BLaER1 treated with 17β-estradiol and CSF1 and Interleukin-3, amounts not matched to agents 10 nM and 100 nM (cell line): Measurements from ENCODE around the gene GRID1.

Experiments used
- H3K27ac ChIP-seq, 11 experiments: shearing (Covaris generic); formaldehyde crosslinking; 2 replicates each; pipeline ENCODE4 v1.8.1; 2022
- H3K27me3 ChIP-seq, 11 experiments: shearing (Covaris generic); formaldehyde crosslinking; 2 replicates each; pipeline ENCODE4 v1.8.1; 2022
- H3K36me3 ChIP-seq, 11 experiments: shearing (Covaris generic); formaldehyde crosslinking; 2 replicates each; pipeline ENCODE4 v1.8.1; 2022
- H3K4me1 ChIP-seq, 10 experiments: shearing (Covaris generic); formaldehyde crosslinking; 2 replicates each; pipeline ENCODE4 v1.8.1; 2022
- H3K4me2 ChIP-seq, 11 experiments: shearing (Covaris generic); formaldehyde crosslinking; 2 replicates each; pipeline ENCODE4 v1.8.1; 2022
- H3K4me3 ChIP-seq, 10 experiments: shearing (Covaris generic); formaldehyde crosslinking; 2 replicates each; pipeline ENCODE4 v1.8.1; 2022
- H3K9ac ChIP-seq, 11 experiments: shearing (Covaris generic); formaldehyde crosslinking; 2 replicates each; pipeline ENCODE4 v1.8.1; 2022
- H3K9me3 ChIP-seq, 11 experiments: shearing (Covaris generic); formaldehyde crosslinking; replicated peaks in 1 of 11; 2 replicates each; pipeline ENCODE4 v1.8.1; 2022
- H4K20me1 ChIP-seq, 11 experiments: shearing (Covaris generic); formaldehyde crosslinking; 2 replicates each; pipeline ENCODE4 v1.8.1; 2022
- Cebpa-rat ChIP-seq, 11 experiments: shearing (Covaris generic); IDR thresholded peaks; 2 replicates each; pipeline ENCODE4 v1.8.1; 2022

The GRID1 gene

DNA sequence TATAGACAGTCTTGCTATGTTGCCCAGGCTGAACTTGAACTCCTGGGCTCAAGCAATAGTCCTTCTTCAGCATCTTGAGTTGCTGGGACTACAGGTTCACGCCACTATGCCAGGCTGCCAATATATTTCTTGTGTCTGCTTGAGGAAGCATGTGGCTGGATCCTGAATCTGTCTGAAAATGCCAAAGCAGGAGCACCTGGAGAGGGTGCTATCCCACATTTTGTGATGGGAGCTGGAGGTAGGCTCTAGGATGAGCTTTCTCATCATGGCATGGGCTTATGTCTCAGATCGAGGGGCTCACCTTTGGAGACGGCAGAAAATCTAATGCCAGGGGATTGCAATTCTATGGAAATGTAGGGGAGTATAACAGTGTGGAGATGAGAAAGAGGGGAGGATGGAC, 744.2 kb downstream of the GRID1 start:
- TF ChIP-seq Cebpa-rat (IDR thresholded peaks at IDR 0.05) = no peak
- Histone ChIP-seq H3K36me3 (no peaks in the 10 kb centered on the region), H3K27ac (no peak overlapping the region), H3K9me3 (no peaks in the 10 kb centered on the region), H3K9ac (no peak overlapping the region), H3K4me2 (no peak overlapping the region), H3K27me3 (no peaks in the 10 kb centered on the region), H4K20me1 (no peaks in the 10 kb centered on the region), H3K4me3 (no peak overlapping the region), H3K4me1 (peaks cover 0 to 14% (median 11%) of the 10 kb centered on the region in 10 experiments; a peak in 13 of 20 replicates)

DNA sequence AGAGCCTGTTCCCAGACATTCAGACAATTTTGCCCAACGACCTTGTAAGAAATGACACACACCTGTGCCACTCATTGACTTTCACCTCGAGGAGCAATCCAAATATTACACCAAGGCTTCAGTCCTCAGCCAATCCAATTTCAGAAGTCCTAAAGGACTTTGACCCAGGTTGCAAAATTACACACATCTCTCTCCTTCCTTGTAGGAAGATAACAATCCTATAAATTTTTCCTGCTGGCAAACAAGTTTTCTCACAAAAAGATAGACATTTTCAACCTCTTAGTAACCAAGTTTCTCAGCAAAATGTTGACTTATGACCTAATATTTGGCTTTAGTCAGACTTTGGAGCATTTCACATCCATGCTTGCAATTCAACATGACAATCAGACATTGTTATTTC, 745.0 kb downstream of the GRID1 start:
- TF ChIP-seq Cebpa-rat (IDR thresholded peaks at IDR 0.05) = no peak
- H3K4me3 ChIP-seq = no peak overlapping the region
- H3K4me2 ChIP-seq = no peak overlapping the region
- no peaks in the 10 kb centered on the region for H4K20me1 ChIP-seq
- H3K27ac ChIP-seq = no peak overlapping the region
- H3K9me3 ChIP-seq = no peaks in the 10 kb centered on the region
- peaks cover 0 to 14% (median 11%) of the 10 kb centered on the region in 10 experiments; a peak in 13 of 20 replicates for H3K4me1 ChIP-seq
- H3K36me3 ChIP-seq = no peaks in the 10 kb centered on the region
- no peak overlapping the region for H3K9ac ChIP-seq
- H3K27me3 ChIP-seq = no peaks in the 10 kb centered on the region

DNA sequence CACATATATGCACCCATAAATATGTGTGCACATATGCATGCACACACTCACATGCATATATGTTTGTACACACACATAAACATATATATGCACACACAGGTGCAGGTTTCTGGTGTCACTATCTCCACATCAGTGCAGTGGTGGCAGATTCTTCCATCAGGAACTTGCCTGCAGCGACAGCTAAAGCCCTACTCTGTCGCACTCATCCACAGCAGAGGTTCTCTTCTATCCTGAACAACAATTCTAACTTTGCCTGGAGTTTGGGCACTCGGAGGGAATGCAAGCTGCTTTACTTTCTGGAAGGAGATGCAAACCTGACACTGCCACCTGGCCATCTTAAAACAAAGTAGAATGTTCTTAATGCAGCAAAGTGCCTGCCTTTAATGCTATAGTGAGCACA, 745.8 kb downstream of the GRID1 start:
- H3K27ac ChIP-seq = no peak overlapping the region
- no peak for TF ChIP-seq Cebpa-rat (IDR thresholded peaks at IDR 0.05)

DNA sequence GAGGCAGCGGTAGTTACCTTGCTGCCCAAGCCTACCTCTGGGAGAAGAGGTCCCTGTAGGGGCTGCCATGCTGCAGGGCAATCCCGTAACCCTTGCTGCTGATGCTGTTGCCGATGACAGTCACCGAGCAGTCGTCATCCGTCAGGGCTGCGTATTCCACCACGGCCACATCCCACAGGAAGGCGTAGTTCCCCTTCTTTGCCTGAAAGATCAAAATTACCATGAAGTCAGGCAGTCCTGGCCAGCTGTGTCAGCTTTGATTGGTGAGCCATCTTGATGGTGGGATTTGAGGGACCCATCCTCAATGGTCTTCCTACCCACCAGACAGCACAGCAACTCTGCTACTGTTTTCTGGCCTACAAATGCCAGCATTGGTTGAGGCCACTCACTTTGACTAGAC, 746.8 kb downstream of the GRID1 start:
- no peaks in the 10 kb centered on the region for H3K27me3 ChIP-seq
- TF ChIP-seq Cebpa-rat (IDR thresholded peaks at IDR 0.05) = no peak
- H3K4me1 ChIP-seq = peaks cover 0 to 14% (median 11%) of the 10 kb centered on the region in 10 experiments; a peak in 13 of 20 replicates
- no peaks in the 10 kb centered on the region for H3K9me3 ChIP-seq
- no peak overlapping the region for H3K4me3 ChIP-seq
- H3K4me2 ChIP-seq = no peak overlapping the region
- no peaks in the 10 kb centered on the region for H4K20me1 ChIP-seq
- no peak overlapping the region for H3K27ac ChIP-seq
- no peak overlapping the region for H3K9ac ChIP-seq
- H3K36me3 ChIP-seq = no peaks in the 10 kb centered on the region

More for the DNA sequence above, 745.8 kb downstream of the GRID1 start:
- H3K4me2 ChIP-seq = no peak overlapping the region
- H3K9me3 ChIP-seq = no peaks in the 10 kb centered on the region
- no peaks in the 10 kb centered on the region for H3K27me3 ChIP-seq
- no peak overlapping the region for H3K9ac ChIP-seq
- H3K4me1 ChIP-seq = peaks cover 0 to 14% (median 11%) of the 10 kb centered on the region in 10 experiments; a peak in 13 of 20 replicates
- no peaks in the 10 kb centered on the region for H3K36me3 ChIP-seq
- no peaks in the 10 kb centered on the region for H4K20me1 ChIP-seq
- no peak overlapping the region for H3K4me3 ChIP-seq

DNA sequence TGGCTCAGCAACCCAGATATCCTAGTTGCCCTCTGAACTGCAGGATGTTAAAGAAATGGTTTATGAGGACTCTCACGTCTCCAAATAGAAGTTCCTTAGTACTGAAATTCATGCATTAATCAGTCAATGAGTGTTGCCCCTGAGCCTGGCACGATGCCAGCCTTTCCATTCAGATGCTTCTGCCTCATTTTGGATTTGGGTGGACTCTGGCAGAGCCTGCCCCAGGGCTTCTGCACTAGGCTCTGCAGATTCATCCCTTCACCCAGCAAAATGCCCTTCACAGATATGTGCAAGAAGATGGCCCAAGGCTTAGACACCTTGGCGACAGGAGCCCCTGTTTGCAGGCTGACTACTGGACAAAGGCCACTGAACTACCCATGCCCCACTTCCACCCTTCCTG, 747.8 kb downstream of the GRID1 start:
- Histone ChIP-seq H4K20me1 (no peaks in the 10 kb centered on the region), H3K27ac (no peak overlapping the region)

DNA sequence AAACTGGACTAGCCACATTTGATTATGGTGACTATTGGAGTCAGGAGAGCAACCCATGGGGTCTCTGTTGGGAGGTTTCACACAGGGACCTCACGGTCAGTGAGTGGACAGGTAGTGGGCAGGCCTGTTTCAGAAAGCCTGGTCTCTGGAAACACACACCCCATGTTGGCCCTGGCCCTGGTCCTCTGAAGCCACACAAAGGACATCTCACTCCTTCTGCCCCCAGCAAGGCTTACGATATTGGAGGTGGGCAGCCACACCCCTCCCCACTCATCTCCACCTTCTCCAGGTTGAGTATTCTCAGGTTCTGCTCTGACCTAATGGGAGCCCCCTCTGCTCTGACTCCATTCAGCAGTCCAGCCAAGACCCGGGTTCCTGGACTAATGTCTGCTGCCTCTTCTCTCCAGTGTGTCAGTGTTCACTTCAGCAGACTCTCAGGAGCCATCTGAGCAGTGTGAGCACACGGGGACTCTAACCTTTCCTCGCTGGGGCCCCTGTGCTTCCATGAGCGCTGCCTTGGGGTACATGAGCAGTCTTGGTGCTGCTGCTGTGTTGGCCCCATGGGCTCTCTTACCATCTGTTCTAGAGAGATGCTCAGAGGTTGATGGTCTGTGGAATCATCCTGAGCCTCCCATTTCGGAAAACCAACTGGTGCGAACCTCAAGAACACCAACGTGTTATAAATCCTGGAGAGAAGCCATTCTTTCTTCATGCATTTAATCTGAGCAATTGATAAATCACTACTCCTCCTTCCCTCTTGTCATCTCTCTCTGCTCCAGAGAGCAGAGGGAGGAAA, 748.6 kb downstream of the GRID1 start:
- Histone ChIP-seq H3K4me1 (peaks cover 4 to 9% (median 7%) of the 10 kb centered on the region in 10 experiments), H3K9ac (no peak overlapping the region), H3K36me3 (no peaks in the 10 kb centered on the region), H3K4me3 (no peak overlapping the region), H3K27ac (no peak overlapping the region), H3K4me2 (no peak overlapping the region), H3K27me3 (no peaks in the 10 kb centered on the region), H4K20me1 (no peaks in the 10 kb centered on the region; a peak in 1 of 22 replicates), H3K9me3 (no peaks in the 10 kb centered on the region)
- no peak for TF ChIP-seq Cebpa-rat (IDR thresholded peaks at IDR 0.05)

More for the DNA sequence above, 747.8 kb downstream of the GRID1 start:
- H3K36me3 ChIP-seq = no peaks in the 10 kb centered on the region
- no peaks in the 10 kb centered on the region for H3K9me3 ChIP-seq
- H3K27me3 ChIP-seq = no peaks in the 10 kb centered on the region
- H3K4me1 ChIP-seq = peaks cover 0 to 9% (median 6%) of the 10 kb centered on the region in 10 experiments; a peak in 13 of 20 replicates
- H3K4me2 ChIP-seq = no peak overlapping the region
- no peak for TF ChIP-seq Cebpa-rat (IDR thresholded peaks at IDR 0.05)
- H3K4me3 ChIP-seq = no peak overlapping the region
- H3K9ac ChIP-seq = no peak overlapping the region

DNA sequence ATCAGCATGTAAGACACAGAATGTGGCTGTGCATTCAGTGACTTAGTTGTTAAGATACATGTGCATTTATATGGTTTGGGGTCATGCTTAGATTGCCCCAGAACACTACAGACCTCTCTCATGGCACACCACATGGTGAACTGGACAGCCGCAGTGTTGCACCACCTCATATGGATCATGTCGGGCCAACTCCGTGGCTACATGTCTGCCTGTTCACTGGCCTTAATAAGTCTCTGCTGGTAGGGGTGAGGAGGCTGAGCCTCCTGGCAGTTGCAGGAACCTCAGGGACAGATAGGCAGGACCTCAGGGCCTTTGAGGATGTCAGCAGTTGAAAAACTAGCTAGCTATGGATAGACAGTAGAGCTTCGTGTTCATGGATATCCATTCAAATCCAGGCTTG, 751.0 kb downstream of the GRID1 start:
- H3K9me3 ChIP-seq = no peaks in the 10 kb centered on the region
- H3K27ac ChIP-seq = no peak overlapping the region
- no peak overlapping the region for H3K9ac ChIP-seq
- no peak overlapping the region for H3K4me3 ChIP-seq
- H3K36me3 ChIP-seq = no peaks in the 10 kb centered on the region
- H3K27me3 ChIP-seq = no peaks in the 10 kb centered on the region
- H3K4me2 ChIP-seq = no peak overlapping the region
- peaks cover 17 to 27% (median 22%) of the 10 kb centered on the region in 10 experiments for H3K4me1 ChIP-seq
- H4K20me1 ChIP-seq = no peaks in the 10 kb centered on the region; a peak in 2 of 22 replicates
- no peak for TF ChIP-seq Cebpa-rat (IDR thresholded peaks at IDR 0.05)

DNA sequence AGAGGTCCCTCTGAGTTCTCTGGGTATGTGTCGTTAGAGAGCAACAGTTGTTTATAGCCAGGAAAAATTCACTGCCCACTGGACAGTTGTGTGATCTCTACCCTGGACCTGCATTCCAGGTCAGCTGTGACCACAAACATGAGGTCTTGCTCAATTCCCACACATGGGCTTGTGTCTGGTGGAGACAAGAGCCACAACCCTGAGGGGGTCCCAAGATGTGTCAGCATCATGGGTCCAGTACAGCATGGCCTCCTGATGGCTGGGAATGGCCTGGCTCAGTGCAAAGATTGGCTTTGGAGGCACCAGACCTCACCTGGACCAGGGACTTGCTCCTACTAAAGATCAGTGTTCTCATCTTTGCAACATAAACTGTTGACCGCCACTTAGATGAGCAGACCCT, 751.6 kb downstream of the GRID1 start:
- Histone ChIP-seq H3K4me2 (peak overlapping the region in 2 of 11 experiments; percentile 13 to 17; a peak in 2 of 22 replicates), H3K4me3 (no peak overlapping the region), H4K20me1 (no peaks in the 10 kb centered on the region; a peak in 2 of 22 replicates), H3K4me1 (peaks cover 17 to 27% (median 22%) of the 10 kb centered on the region in 10 experiments), H3K9me3 (no peaks in the 10 kb centered on the region), H3K36me3 (no peaks in the 10 kb centered on the region), H3K9ac (no peak overlapping the region), H3K27ac (no peak overlapping the region), H3K27me3 (no peaks in the 10 kb centered on the region)
- TF ChIP-seq Cebpa-rat (IDR thresholded peaks at IDR 0.05) = no peak

DNA sequence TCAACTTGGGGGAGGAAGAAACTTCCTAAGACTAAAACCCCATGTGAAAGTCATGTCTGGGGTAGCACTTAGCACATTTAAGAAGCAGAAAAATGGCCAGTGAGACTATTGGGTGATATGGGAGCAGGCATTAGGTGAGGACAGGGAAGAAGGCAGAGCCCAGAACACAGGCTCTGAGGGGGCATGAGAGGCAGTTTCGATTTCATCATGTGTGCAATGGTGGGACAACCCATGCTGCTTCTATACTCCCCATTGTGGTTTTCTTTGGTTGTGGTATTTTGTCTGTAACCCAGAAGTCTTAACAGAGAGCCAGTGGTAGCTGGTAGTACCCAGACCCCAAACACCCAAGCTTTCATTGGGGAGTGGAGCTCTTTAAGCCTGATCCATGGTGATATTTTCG, 752.0 kb downstream of the GRID1 start:
- TF ChIP-seq Cebpa-rat (IDR thresholded peaks at IDR 0.05) = no peak
- peaks cover 17 to 27% (median 22%) of the 10 kb centered on the region in 10 experiments for H3K4me1 ChIP-seq
- no peak overlapping the region for H3K4me3 ChIP-seq
- H3K36me3 ChIP-seq = no peaks in the 10 kb centered on the region
- H3K9me3 ChIP-seq = no peaks in the 10 kb centered on the region
- no peaks in the 10 kb centered on the region for H3K27me3 ChIP-seq
- peak overlapping the region in 3 of 11 experiments; percentile 9 to 17 (median 13); a peak in 2 of 22 replicates for H3K4me2 ChIP-seq
- H3K9ac ChIP-seq = no peak overlapping the region
- no peak overlapping the region for H3K27ac ChIP-seq
- H4K20me1 ChIP-seq = no peaks in the 10 kb centered on the region; a peak in 2 of 22 replicates
